PC-3 (cell line): Measurements from ENCODE around the gene MIXL1. TPM values are rescaled to one million over a fixed set of nuclear protein-coding genes. Genes with fewer than 3 reads are reported as not detected.

ENCODE experiments used
- ATAC-seq: fragments of 200-7000 bp; cut with Tn5 transposase; 2 replicates; pipeline ENCODE4 v1.9.1; 2020; ENCODE audit warnings: mild to moderate bottlenecking, moderate library complexity
- BruUV-seq: library from RNA; stranded (reverse); fragments of 400-500 nt; replicated peaks from 2 replicates; lab custom pipeline; 2021; lab: Mats Ljungman, UMichigan
- CTCF ChIA-PET: fragments of 300-600 bp; sonication (Branson Sonifier 250); formaldehyde crosslinking; loops from one replicate; lab custom pipeline; 2022; ENCODE audit warnings: antibody characterized with exemption; lab: Charles Lee
- POLR2A ChIA-PET: fragments of 300-600 bp; sonication (Branson Sonifier 250); formaldehyde crosslinking; loops from one replicate; lab custom pipeline; 2022; ENCODE audit warnings: antibody characterized with exemption; ENCODE audit not compliant: unreplicated experiment; lab: Charles Lee
- DNase-seq: peaks from one replicate; pipeline ENCODE4 v3.0.0-alpha.2; 2015
- H2AFZ ChIP-seq: fragments of 300-600 bp; sonication (generic); 2 replicates; pipeline ENCODE4 v1.6.0; 2016; ENCODE audit warnings: antibody characterized with exemption, low read length
- H3F3A ChIP-seq: fragments of 300-600 bp; sonication (generic); one replicate; pipeline ENCODE4 v1.6.0; 2017; ENCODE audit warnings: antibody characterized with exemption, low read length, control low read depth, mild to moderate bottlenecking; ENCODE audit not compliant: unreplicated experiment
- H3K27ac ChIP-seq: fragments of 300-600 bp; sonication (generic); 2 replicates; pipeline ENCODE4 v1.5.1; 2016; ENCODE audit warnings: mild to moderate bottlenecking, low read length
- H3K27me3 ChIP-seq: fragments of 300-600 bp; sonication (generic); 2 replicates; pipeline ENCODE4 v1.6.1; 2016; ENCODE audit warnings: low read length, mixed read lengths
- H3K36me3 ChIP-seq: fragments of 300-600 bp; sonication (generic); 2 replicates; pipeline ENCODE4 v1.6.1; 2016; ENCODE audit warnings: low read depth, mixed run types, low read length, mixed read lengths
- H3K4me1 ChIP-seq: fragments of 300-600 bp; sonication (generic); 2 replicates; pipeline ENCODE4 v1.5.1; 2016; ENCODE audit warnings: low read length; ENCODE audit not compliant: insufficient read depth
- H3K4me2 ChIP-seq: fragments of 300-600 bp; sonication (generic); 2 replicates; pipeline ENCODE4 v1.6.0; 2016; ENCODE audit warnings: low read length
- H3K4me3 ChIP-seq: fragments of 300-600 bp; sonication (generic); 2 replicates; pipeline ENCODE4 v1.5.1; 2016; ENCODE audit warnings: mild to moderate bottlenecking, low read length, mixed read lengths
- H3K79me2 ChIP-seq: fragments of 300-600 bp; sonication (generic); 2 replicates; pipeline ENCODE4 v1.6.1; 2017; ENCODE audit warnings: low read length, mixed read lengths
- H3K9ac ChIP-seq: fragments of 300-600 bp; sonication (generic); 2 replicates; pipeline ENCODE4 v1.6.0; 2016; ENCODE audit warnings: mild to moderate bottlenecking, low read length
- H3K9me2 ChIP-seq: fragments of 300-600 bp; sonication (generic); replicated peaks from 2 replicates; pipeline ENCODE4 v1.6.1; 2016; ENCODE audit warnings: mixed run types, low read length, mixed read lengths
- H3K9me3 ChIP-seq: fragments of 300-600 bp; sonication (generic); 2 replicates; pipeline ENCODE4 v1.6.1; 2016; ENCODE audit warnings: low read length, mixed read lengths
- H4K20me1 ChIP-seq: fragments of 300-600 bp; sonication (generic); 2 replicates; pipeline ENCODE4 v1.6.1; 2016; ENCODE audit warnings: low read length, mixed read lengths
- EZH2 ChIP-seq: fragments of 300-600 bp; sonication (generic); IDR thresholded peaks from one replicate; pipeline ENCODE4 v1.6.1; 2017; ENCODE audit warnings: antibody characterized with exemption, mild to moderate bottlenecking, low read length; ENCODE audit not compliant: unreplicated experiment
- EZH2phosphoT487 ChIP-seq: fragments of 300-600 bp; sonication (generic); IDR thresholded peaks from 2 replicates; pipeline ENCODE4 v1.6.1; 2018; ENCODE audit warnings: mild to moderate bottlenecking, antibody characterized with exemption, low read length, borderline replicate concordance
- intact Hi-C: fragments of 100-400 bp; cut with micrococcal nuclease; formaldehyde crosslinking; loops from 2 replicates; pipeline ENCODE4 v1.9.0; 2023
- total RNA-seq: library from RNA; depleted of rRNA; stranded (reverse); fragments of >200 nt; gene quantifications from 2 replicates; pipeline ENCODE4 v1.2.3, GENCODE V29; 2014
- TF ChIP-seq, protein P1 (sequence below): fragments of 300-600 bp; sonication (generic); conservative IDR thresholded peaks from 2 replicates; pipeline ENCODE4 v1.5.1; 2017; ENCODE audit warnings: antibody characterized with exemption, low read depth, mild to moderate bottlenecking, low read length

Gene MIXL1
- total RNA-seq, 1 experiment from 2014 or later = not detected

DNA sequence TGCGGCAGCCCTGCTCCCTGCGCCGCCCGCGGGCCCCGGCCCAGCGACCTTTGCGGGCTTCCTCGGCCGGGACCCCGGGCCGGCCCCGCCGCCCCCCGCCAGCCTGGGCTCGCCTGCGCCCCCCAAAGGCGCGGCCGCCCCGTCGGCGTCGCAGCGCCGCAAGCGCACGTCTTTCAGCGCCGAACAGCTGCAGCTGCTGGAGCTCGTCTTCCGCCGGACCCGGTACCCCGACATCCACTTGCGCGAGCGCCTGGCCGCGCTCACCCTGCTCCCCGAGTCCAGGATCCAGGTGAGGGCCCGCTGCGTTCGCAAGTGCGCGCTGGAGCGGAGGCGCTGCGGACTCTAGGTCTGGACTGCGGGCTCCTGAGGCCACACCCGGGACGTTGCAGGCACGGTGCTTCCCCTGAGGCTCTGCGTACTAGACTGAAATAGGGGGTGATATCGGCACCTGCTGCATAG lies 351 bp downstream of the MIXL1 start:
- Histone ChIP-seq H3K36me3 (no peaks in the 10 kb centered on the region), H3K27me3 (no peaks in the 10 kb centered on the region), H3K4me2 (no peak overlapping the region), H3F3A (no peaks in the 10 kb centered on the region), H3K9ac (no peak overlapping the region), H2AFZ (no peak overlapping the region), H3K9me2 (no peaks in the 10 kb centered on the region), H3K4me3 (no peak overlapping the region), H3K4me1 (no peaks in the 10 kb centered on the region), H4K20me1 (no peaks in the 10 kb centered on the region), H3K9me3 (no peaks in the 10 kb centered on the region), H3K79me2 (no peaks in the 10 kb centered on the region), H3K27ac (no peak overlapping the region)
- TF ChIP-seq EZH2 (no peak), EZH2phosphoT487 (no peak)
- TF ChIP-seq, protein P1, sequence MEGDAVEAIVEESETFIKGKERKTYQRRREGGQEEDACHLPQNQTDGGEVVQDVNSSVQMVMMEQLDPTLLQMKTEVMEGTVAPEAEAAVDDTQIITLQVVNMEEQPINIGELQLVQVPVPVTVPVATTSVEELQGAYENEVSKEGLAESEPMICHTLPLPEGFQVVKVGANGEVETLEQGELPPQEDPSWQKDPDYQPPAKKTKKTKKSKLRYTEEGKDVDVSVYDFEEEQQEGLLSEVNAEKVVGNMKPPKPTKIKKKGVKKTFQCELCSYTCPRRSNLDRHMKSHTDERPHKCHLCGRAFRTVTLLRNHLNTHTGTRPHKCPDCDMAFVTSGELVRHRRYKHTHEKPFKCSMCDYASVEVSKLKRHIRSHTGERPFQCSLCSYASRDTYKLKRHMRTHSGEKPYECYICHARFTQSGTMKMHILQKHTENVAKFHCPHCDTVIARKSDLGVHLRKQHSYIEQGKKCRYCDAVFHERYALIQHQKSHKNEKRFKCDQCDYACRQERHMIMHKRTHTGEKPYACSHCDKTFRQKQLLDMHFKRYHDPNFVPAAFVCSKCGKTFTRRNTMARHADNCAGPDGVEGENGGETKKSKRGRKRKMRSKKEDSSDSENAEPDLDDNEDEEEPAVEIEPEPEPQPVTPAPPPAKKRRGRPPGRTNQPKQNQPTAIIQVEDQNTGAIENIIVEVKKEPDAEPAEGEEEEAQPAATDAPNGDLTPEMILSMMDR = no peak
- ATAC-seq (no peak), DNase-seq (no peak)
- POLR2A ChIA-PET = no interaction called here
- no TSS peak for BruUV-seq
- CTCF ChIA-PET = no interaction called here
- intact Hi-C loops = no loop called here

DNA sequence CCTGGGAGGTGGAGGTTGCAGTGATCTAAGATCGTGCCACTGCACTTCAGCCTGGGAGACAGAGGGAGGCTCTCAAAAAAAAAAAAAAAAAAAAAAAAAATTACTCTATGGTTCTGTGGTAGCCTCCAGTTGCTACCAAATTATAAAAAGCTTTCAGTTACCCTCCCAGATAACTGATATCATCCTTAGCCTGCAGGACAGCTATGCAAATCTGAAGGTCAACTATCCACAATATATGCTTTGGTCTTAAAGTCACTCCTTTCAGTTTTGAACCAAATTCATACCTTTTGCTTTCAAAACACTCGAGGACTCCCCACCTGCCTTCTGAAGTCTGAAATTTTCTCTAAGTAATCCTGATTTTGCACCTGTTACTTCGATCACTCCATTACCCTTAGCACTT lies 3.1 kb downstream of the MIXL1 start:
- CTCF ChIA-PET = no interaction called here
- POLR2A ChIA-PET = no interaction called here
- Histone ChIP-seq H3K36me3 (peaks cover 9% of the 10 kb centered on the region), H3K27me3 (no peaks in the 10 kb centered on the region), H3K9me3 (no peaks in the 10 kb centered on the region), H3K4me3 (no peak overlapping the region), H4K20me1 (no peaks in the 10 kb centered on the region), H3K27ac (no peak overlapping the region), H3K4me2 (no peak overlapping the region), H3K9ac (no peak overlapping the region), H3F3A (no peaks in the 10 kb centered on the region), H2AFZ (no peak overlapping the region), H3K9me2 (no peaks in the 10 kb centered on the region), H3K79me2 (no peaks in the 10 kb centered on the region), H3K4me1 (no peaks in the 10 kb centered on the region)
- TF ChIP-seq, protein P1 = no peak
- no peak for TF ChIP-seq EZH2phosphoT487
- no peak for TF ChIP-seq EZH2
- no TSS peak for BruUV-seq
- ATAC-seq (no peak), DNase-seq (no peak)
- intact Hi-C loops = no loop called here

DNA sequence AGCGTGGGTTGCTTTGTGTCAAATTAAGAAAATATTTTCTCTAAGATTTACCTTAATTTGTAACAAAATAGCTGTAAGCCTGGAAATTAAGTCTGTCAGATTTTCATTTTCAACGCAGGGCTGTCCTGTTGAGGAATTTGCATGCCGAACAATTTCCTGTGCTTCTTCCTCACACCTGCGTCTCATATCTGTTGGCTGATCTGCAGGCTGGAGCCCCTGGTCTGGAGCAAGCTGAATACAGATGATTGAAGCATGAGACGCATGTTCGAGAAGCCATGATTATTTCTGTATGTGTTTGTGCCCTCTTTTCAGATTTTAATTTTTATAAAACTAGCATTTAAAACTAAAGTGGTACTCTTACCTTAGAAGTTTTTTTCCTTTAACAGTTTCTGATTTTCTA lies 9.8 kb downstream of the MIXL1 start:
- H2AFZ ChIP-seq = no peak overlapping the region
- H3K4me1 ChIP-seq = no peaks in the 10 kb centered on the region
- H3K27ac ChIP-seq = no peak overlapping the region
- H3K79me2 ChIP-seq = no peaks in the 10 kb centered on the region
- H4K20me1 ChIP-seq = no peaks in the 10 kb centered on the region
- no peaks in the 10 kb centered on the region for H3K9me3 ChIP-seq
- no peak overlapping the region for H3K4me3 ChIP-seq
- intact Hi-C loops = no loop called here
- TF ChIP-seq, protein P1 = no peak
- no peak for TF ChIP-seq EZH2phosphoT487
- no peak for TF ChIP-seq EZH2
- DNase-seq (no peak), ATAC-seq (no peak)
- H3K9me2 ChIP-seq = no peaks in the 10 kb centered on the region
- BruUV-seq = no TSS peak
- POLR2A ChIA-PET = no interaction called here
- no peak overlapping the region for H3K4me2 ChIP-seq
- no peaks in the 10 kb centered on the region for H3K27me3 ChIP-seq
- no peaks in the 10 kb centered on the region for H3F3A ChIP-seq
- peaks cover 45% of the 10 kb centered on the region for H3K36me3 ChIP-seq
- CTCF ChIA-PET = no interaction called here
- H3K9ac ChIP-seq = no peak overlapping the region
